ENCODE measurements around the gene MOB3B. TPM values are rescaled to one million over a fixed set of nuclear protein-coding genes. Genes with fewer than 3 reads are reported as not detected.

Gene MOB3B
- total RNA-seq, 1 donor from 2014 or later, result 21.8 TPM

DNA sequence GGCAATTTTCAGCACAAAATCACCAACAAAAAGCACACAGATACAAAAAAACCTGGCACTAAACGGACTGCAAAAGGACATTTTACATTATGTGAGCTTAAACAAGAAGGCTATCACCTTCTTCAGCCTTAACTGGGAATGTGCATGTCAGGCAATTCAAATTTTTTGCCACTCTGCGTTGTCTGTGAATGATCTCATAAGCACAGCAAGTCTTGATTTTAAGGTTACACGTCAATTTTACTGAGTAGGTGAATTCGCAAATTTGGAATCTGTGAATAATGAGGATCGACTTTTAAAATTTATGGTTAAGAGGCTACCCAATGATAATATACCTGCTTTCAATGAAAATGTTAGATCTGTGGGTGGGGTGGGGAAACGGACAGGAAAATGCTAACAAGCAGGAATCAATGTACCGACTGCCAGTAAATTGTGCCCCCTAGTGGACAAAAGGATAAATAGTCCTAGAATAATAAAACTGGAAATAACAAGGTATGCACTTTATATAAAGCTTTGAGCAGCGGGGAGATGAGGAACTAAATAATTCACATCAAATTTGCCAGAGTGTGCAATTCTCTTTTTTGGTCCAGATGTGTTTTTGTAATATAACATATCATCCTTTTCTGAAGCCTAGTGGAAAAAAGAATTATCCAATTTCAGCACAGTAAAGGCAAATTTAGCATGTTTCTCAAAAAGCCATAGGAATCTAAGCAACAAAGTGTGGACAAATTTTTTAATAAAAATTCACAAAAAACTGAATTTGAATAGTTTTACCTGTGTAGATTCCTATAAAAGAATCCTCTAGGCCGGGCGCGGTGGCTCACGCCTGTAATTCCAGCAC is 253.2 kb downstream of the MOB3B start:
- Mint-ChIP-seq H3K9me3 (no peaks in the 10 kb centered on the region), H3K4me3 (no peak overlapping the region), H3K4me1 (peaks cover 4% of the 10 kb centered on the region), H3K36me3 (ENCODE audit: low read depth) (no peaks in the 10 kb centered on the region), H3K27me3 (ENCODE audit: low read depth) (no peaks in the 10 kb centered on the region), H3K27ac (ENCODE audit: unreplicated experiment) (no peak overlapping the region)
- no peak for DNase-seq (ENCODE audit: low read depth, low spot score)
- TF ChIP-seq, protein P1, sequence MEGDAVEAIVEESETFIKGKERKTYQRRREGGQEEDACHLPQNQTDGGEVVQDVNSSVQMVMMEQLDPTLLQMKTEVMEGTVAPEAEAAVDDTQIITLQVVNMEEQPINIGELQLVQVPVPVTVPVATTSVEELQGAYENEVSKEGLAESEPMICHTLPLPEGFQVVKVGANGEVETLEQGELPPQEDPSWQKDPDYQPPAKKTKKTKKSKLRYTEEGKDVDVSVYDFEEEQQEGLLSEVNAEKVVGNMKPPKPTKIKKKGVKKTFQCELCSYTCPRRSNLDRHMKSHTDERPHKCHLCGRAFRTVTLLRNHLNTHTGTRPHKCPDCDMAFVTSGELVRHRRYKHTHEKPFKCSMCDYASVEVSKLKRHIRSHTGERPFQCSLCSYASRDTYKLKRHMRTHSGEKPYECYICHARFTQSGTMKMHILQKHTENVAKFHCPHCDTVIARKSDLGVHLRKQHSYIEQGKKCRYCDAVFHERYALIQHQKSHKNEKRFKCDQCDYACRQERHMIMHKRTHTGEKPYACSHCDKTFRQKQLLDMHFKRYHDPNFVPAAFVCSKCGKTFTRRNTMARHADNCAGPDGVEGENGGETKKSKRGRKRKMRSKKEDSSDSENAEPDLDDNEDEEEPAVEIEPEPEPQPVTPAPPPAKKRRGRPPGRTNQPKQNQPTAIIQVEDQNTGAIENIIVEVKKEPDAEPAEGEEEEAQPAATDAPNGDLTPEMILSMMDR (conservative IDR thresholded peaks at IDR 0.05), result peak; percentile 91

Other genes with a start within 250 kb of the MOB3B start
- 0.39 and 0.40 TPM in 2 replicates for gene EQTN, start 232.7 kb downstream of the MOB3B start, total RNA-seq
- not detected in 2 replicates for gene IFNK, start 5.5 kb downstream of the MOB3B start, total RNA-seq
- 32.9 and 34.0 TPM in 2 replicates for gene C9orf72, start 43.7 kb upstream of the MOB3B start, total RNA-seq